PC-3 (cell line): ENCODE measurements around the gene TBCCD1. TPM values are rescaled to one million over a fixed set of nuclear protein-coding genes. Genes with fewer than 3 reads are reported as not detected.

ENCODE experiments used
- ATAC-seq: fragments of 200-7000 bp; cut with Tn5 transposase; 2 replicates; pipeline ENCODE4 v1.9.1; 2020; ENCODE audit warnings: mild to moderate bottlenecking, moderate library complexity
- BruUV-seq: library from RNA; stranded (reverse); fragments of 400-500 nt; replicated peaks from 2 replicates; lab custom pipeline; 2021; lab: Mats Ljungman, UMichigan
- CTCF ChIA-PET: fragments of 300-600 bp; sonication (Branson Sonifier 250); formaldehyde crosslinking; loops from one replicate; lab custom pipeline; 2022; ENCODE audit warnings: antibody characterized with exemption; lab: Charles Lee
- POLR2A ChIA-PET: fragments of 300-600 bp; sonication (Branson Sonifier 250); formaldehyde crosslinking; loops from one replicate; lab custom pipeline; 2022; ENCODE audit warnings: antibody characterized with exemption; ENCODE audit not compliant: unreplicated experiment; lab: Charles Lee
- DNase-seq: peaks from one replicate; pipeline ENCODE4 v3.0.0-alpha.2; 2015
- H2AFZ ChIP-seq: fragments of 300-600 bp; sonication (generic); 2 replicates; pipeline ENCODE4 v1.6.0; 2016; ENCODE audit warnings: antibody characterized with exemption, low read length
- H3F3A ChIP-seq: fragments of 300-600 bp; sonication (generic); one replicate; pipeline ENCODE4 v1.6.0; 2017; ENCODE audit warnings: antibody characterized with exemption, low read length, control low read depth, mild to moderate bottlenecking; ENCODE audit not compliant: unreplicated experiment
- H3K27ac ChIP-seq: fragments of 300-600 bp; sonication (generic); 2 replicates; pipeline ENCODE4 v1.5.1; 2016; ENCODE audit warnings: mild to moderate bottlenecking, low read length
- H3K27me3 ChIP-seq: fragments of 300-600 bp; sonication (generic); 2 replicates; pipeline ENCODE4 v1.6.1; 2016; ENCODE audit warnings: low read length, mixed read lengths
- H3K36me3 ChIP-seq: fragments of 300-600 bp; sonication (generic); 2 replicates; pipeline ENCODE4 v1.6.1; 2016; ENCODE audit warnings: low read depth, mixed run types, low read length, mixed read lengths
- H3K4me1 ChIP-seq: fragments of 300-600 bp; sonication (generic); 2 replicates; pipeline ENCODE4 v1.5.1; 2016; ENCODE audit warnings: low read length; ENCODE audit not compliant: insufficient read depth
- H3K4me2 ChIP-seq: fragments of 300-600 bp; sonication (generic); 2 replicates; pipeline ENCODE4 v1.6.0; 2016; ENCODE audit warnings: low read length
- H3K4me3 ChIP-seq: fragments of 300-600 bp; sonication (generic); 2 replicates; pipeline ENCODE4 v1.5.1; 2016; ENCODE audit warnings: mild to moderate bottlenecking, low read length, mixed read lengths
- H3K79me2 ChIP-seq: fragments of 300-600 bp; sonication (generic); 2 replicates; pipeline ENCODE4 v1.6.1; 2017; ENCODE audit warnings: low read length, mixed read lengths
- H3K9ac ChIP-seq: fragments of 300-600 bp; sonication (generic); 2 replicates; pipeline ENCODE4 v1.6.0; 2016; ENCODE audit warnings: mild to moderate bottlenecking, low read length
- H3K9me2 ChIP-seq: fragments of 300-600 bp; sonication (generic); replicated peaks from 2 replicates; pipeline ENCODE4 v1.6.1; 2016; ENCODE audit warnings: mixed run types, low read length, mixed read lengths
- H3K9me3 ChIP-seq: fragments of 300-600 bp; sonication (generic); 2 replicates; pipeline ENCODE4 v1.6.1; 2016; ENCODE audit warnings: low read length, mixed read lengths
- H4K20me1 ChIP-seq: fragments of 300-600 bp; sonication (generic); 2 replicates; pipeline ENCODE4 v1.6.1; 2016; ENCODE audit warnings: low read length, mixed read lengths
- EZH2 ChIP-seq: fragments of 300-600 bp; sonication (generic); IDR thresholded peaks from one replicate; pipeline ENCODE4 v1.6.1; 2017; ENCODE audit warnings: antibody characterized with exemption, mild to moderate bottlenecking, low read length; ENCODE audit not compliant: unreplicated experiment
- EZH2phosphoT487 ChIP-seq: fragments of 300-600 bp; sonication (generic); IDR thresholded peaks from 2 replicates; pipeline ENCODE4 v1.6.1; 2018; ENCODE audit warnings: mild to moderate bottlenecking, antibody characterized with exemption, low read length, borderline replicate concordance
- intact Hi-C: fragments of 100-400 bp; cut with micrococcal nuclease; formaldehyde crosslinking; loops from 2 replicates; pipeline ENCODE4 v1.9.0; 2023
- total RNA-seq: library from RNA; depleted of rRNA; stranded (reverse); fragments of >200 nt; gene quantifications from 2 replicates; pipeline ENCODE4 v1.2.3, GENCODE V29; 2014
- TF ChIP-seq, protein P1 (sequence below): fragments of 300-600 bp; sonication (generic); conservative IDR thresholded peaks from 2 replicates; pipeline ENCODE4 v1.5.1; 2017; ENCODE audit warnings: antibody characterized with exemption, low read depth, mild to moderate bottlenecking, low read length

Gene TBCCD1
- total RNA-seq, 1 experiment from 2014 or later: 17.0 TPM

DNA sequence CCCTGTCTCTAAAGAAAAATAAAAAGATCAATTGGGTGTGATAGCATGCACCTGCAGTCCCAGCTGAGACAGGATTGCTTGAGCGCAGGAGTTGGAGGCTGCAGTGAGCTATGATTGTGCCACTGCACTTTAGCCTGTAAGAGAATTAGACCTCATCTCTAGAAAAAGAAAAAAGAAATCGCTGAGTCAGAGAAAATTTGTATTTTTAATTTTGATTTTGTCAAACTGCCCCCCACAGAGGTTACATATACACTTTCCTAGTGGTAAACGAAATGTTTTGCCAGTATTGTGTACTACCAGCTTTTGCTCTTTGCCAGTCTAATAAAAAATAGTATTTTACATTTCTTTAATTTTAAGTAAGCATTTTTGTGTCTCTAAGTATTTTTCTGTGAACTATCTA, 17.6 kb downstream of the TBCCD1 start:
- no peaks in the 10 kb centered on the region for H3K79me2 ChIP-seq
- no peak overlapping the region for H3K4me2 ChIP-seq
- H3K4me3 ChIP-seq: no peak overlapping the region
- H3K4me1 ChIP-seq: no peaks in the 10 kb centered on the region; the same call in 1 of the 2 replicates
- no peak overlapping the region for H3K9ac ChIP-seq
- no peak overlapping the region for H3K27ac ChIP-seq
- no peaks in the 10 kb centered on the region for H4K20me1 ChIP-seq
- intact Hi-C loops: loop anchor here (10.0 kb wide), 1 partner anchor 445 kb away; the partner anchor contains the start of gene ETV5
- peaks cover 14% of the 10 kb centered on the region for H3K36me3 ChIP-seq
- H3K9me3 ChIP-seq: no peaks in the 10 kb centered on the region
- DNase-seq: no peak
- H2AFZ ChIP-seq: no peak overlapping the region
- H3K9me2 ChIP-seq: no peaks in the 10 kb centered on the region
- no peaks in the 10 kb centered on the region for H3K27me3 ChIP-seq
- CTCF ChIA-PET: interaction anchor here (0.6 to 0.7 kb wide), 2 partner anchors 232 to 674 kb away, joined by 4 to 7 read pairs; no protein-coding TSS in a partner anchor
- no TSS peak for BruUV-seq
- no peaks in the 10 kb centered on the region for H3F3A ChIP-seq
- POLR2A ChIA-PET: no interaction called here
- no peak for TF ChIP-seq EZH2phosphoT487
- TF ChIP-seq, protein P1, sequence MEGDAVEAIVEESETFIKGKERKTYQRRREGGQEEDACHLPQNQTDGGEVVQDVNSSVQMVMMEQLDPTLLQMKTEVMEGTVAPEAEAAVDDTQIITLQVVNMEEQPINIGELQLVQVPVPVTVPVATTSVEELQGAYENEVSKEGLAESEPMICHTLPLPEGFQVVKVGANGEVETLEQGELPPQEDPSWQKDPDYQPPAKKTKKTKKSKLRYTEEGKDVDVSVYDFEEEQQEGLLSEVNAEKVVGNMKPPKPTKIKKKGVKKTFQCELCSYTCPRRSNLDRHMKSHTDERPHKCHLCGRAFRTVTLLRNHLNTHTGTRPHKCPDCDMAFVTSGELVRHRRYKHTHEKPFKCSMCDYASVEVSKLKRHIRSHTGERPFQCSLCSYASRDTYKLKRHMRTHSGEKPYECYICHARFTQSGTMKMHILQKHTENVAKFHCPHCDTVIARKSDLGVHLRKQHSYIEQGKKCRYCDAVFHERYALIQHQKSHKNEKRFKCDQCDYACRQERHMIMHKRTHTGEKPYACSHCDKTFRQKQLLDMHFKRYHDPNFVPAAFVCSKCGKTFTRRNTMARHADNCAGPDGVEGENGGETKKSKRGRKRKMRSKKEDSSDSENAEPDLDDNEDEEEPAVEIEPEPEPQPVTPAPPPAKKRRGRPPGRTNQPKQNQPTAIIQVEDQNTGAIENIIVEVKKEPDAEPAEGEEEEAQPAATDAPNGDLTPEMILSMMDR: no peak
- TF ChIP-seq EZH2: no peak
- no peak for ATAC-seq

GRCh38 chr3:186544281-186544680, 22.9 kb downstream of the TBCCD1 start, which contains the start of gene CRYGS:
TSS of gene CRYGS (minus strand) at chr3:186544380. CDS start at chr3:186544326, 54 bp downstream.
- H2AFZ ChIP-seq: no peak within 1 kb of the TSS
- intact Hi-C loops: loop anchor here (5.0 to 10.0 kb wide), 2 partner anchors 132 to 439 kb away; partner anchors contain the start of gene ETV5
- peaks cover 3% of the 10 kb centered on the region for H3F3A ChIP-seq
- no peaks in the 10 kb centered on the region for H3K9me3 ChIP-seq
- TF ChIP-seq EZH2 (no peak), EZH2phosphoT487 (no peak)
- TF ChIP-seq, protein P1: no peak
- DNase-seq: peak; percentile 39
- H3K9ac ChIP-seq: no peak within 1 kb of the TSS
- H3K27me3 ChIP-seq: no peaks in the 10 kb centered on the region
- no peaks in the 10 kb centered on the region; the same call in 1 of the 2 replicates for H3K36me3 ChIP-seq
- H3K79me2 ChIP-seq: no peaks in the 10 kb centered on the region
- H3K9me2 ChIP-seq: no peaks in the 10 kb centered on the region
- peaks cover 33% of the 10 kb centered on the region for H3K4me1 ChIP-seq
- POLR2A ChIA-PET: interaction anchor here (0.6 kb wide), 1 partner anchor 291 kb away, joined by 8 read pairs; no protein-coding TSS in a partner anchor
- no peaks in the 10 kb centered on the region for H4K20me1 ChIP-seq
- BruUV-seq: no TSS peak
- H3K4me2 ChIP-seq: no peak within 1 kb of the TSS
- H3K27ac ChIP-seq: no peak within 1 kb of the TSS
- no peak within 1 kb of the TSS for H3K4me3 ChIP-seq
- ATAC-seq: no peak
- CTCF ChIA-PET: interaction anchor here (0.6 kb wide), 1 partner anchor 430 kb away, joined by 6 read pairs; no protein-coding TSS in a partner anchor

GRCh38 chr3:186540835-186541226, 26.3 kb downstream of the TBCCD1 start:
- Histone ChIP-seq H4K20me1 (no peaks in the 10 kb centered on the region), H3K4me3 (no peak overlapping the region), H3F3A (peaks cover 3% of the 10 kb centered on the region), H2AFZ (no peak overlapping the region), H3K9me2 (no peaks in the 10 kb centered on the region), H3K27ac (peak overlapping the region; percentile 57), H3K79me2 (no peaks in the 10 kb centered on the region), H3K4me1 (peaks cover 33% of the 10 kb centered on the region), H3K9me3 (no peaks in the 10 kb centered on the region), H3K4me2 (peak overlapping the region; percentile 51), H3K36me3 (no peaks in the 10 kb centered on the region), H3K9ac (no peak overlapping the region), H3K27me3 (no peaks in the 10 kb centered on the region)
- TF ChIP-seq EZH2: no peak
- TF ChIP-seq, protein P1: no peak
- TF ChIP-seq EZH2phosphoT487: no peak
- ATAC-seq (peak; percentile 82), DNase-seq (peak; percentile 78)
- intact Hi-C loops: loop anchor here (1.0 to 10.0 kb wide), 6 partner anchors 76 to 558 kb away; partner anchors contain the start of gene ETV5
- BruUV-seq: no TSS peak
- ChIA-PET CTCF (interaction anchor here (0.5 to 3.3 kb wide), 13 partner anchors 16 to 558 kb away, joined by 3 to 28 read pairs (median 5); partner anchors contain the start of gene DNAJB11), POLR2A (interaction anchor here (0.6 to 0.7 kb wide), 2 partner anchors 102 to 561 kb away, joined by 4 to 5 read pairs; no protein-coding TSS in a partner anchor)
